Fibroblast of lung (primary cell): ENCODE results near the gene HOXD11.
A peak's percentile ranks its signal among the peaks of the same experiment; 100 is the strongest.

ENCODE experiments used
- EZH2 ChIP-seq: IDR thresholded peaks from 2 replicates; pipeline ENCODE4 v1.5.1; 2012; ENCODE audit warnings: low read length, control low read depth, mild to moderate bottlenecking; ENCODE audit errors: missing control alignments
- TF ChIP-seq, protein P1 (sequence below), 2 donors: IDR thresholded peaks in 1 of 2; conservative IDR thresholded peaks in 1 of 2; 1 replicate in 1 of 2; 2 replicates in 1 of 2; pipeline ENCODE4 v1.5.1; 2011 to 2012; ENCODE audit warnings: low read length in 2 of 2, control low read depth in 1 of 2, inconsistent platforms in 1 of 2, low read depth in 1 of 2, mild to moderate bottlenecking in 1 of 2

- TF ChIP-seq, protein P1, sequence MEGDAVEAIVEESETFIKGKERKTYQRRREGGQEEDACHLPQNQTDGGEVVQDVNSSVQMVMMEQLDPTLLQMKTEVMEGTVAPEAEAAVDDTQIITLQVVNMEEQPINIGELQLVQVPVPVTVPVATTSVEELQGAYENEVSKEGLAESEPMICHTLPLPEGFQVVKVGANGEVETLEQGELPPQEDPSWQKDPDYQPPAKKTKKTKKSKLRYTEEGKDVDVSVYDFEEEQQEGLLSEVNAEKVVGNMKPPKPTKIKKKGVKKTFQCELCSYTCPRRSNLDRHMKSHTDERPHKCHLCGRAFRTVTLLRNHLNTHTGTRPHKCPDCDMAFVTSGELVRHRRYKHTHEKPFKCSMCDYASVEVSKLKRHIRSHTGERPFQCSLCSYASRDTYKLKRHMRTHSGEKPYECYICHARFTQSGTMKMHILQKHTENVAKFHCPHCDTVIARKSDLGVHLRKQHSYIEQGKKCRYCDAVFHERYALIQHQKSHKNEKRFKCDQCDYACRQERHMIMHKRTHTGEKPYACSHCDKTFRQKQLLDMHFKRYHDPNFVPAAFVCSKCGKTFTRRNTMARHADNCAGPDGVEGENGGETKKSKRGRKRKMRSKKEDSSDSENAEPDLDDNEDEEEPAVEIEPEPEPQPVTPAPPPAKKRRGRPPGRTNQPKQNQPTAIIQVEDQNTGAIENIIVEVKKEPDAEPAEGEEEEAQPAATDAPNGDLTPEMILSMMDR (conservative IDR thresholded peaks at IDR 0.05 in 1 of 2, IDR thresholded peaks at IDR 0.05 in 1 of 2; ENCODE audit: low read depth in 1 of 2, low read length in 2 of 2), result no peak
- peak; percentile 51 for TF ChIP-seq EZH2
Observed at GRCh38 chr2:176128982-176129796, 22.1 kb downstream of the HOXD11 start, which contains the start of gene HOXD8.
